ENCODE data around the gene AKAP12. TPM values are rescaled to one million over a fixed set of nuclear protein-coding genes. Genes with fewer than 3 reads are reported as not detected.

The AKAP12 gene
- total RNA-seq, 1 donor from 2014 or later = 15.6 TPM

- Mint-ChIP-seq H3K36me3 (ENCODE audit: low read depth) (peaks cover 33% of the 10 kb centered on the region), H3K9me3 (no peaks in the 10 kb centered on the region), H3K4me1 (ENCODE audit: low read depth) (peaks cover 54% of the 10 kb centered on the region), H3K4me3 (ENCODE audit: low read depth) (peak overlapping the region; percentile 95), H3K27ac (peak overlapping the region; percentile 96), H3K27me3 (ENCODE audit: low read depth) (no peaks in the 10 kb centered on the region)
- DNase-seq (ENCODE audit: low spot score) = no peak
- intact Hi-C loops (cut with micrococcal nuclease) = loop anchor here (1.0 to 10.0 kb wide), 2 partner anchors 9 to 1824 kb away; partner anchors contain the start of gene GINM1
Observed at GRCh38 chr6:151388997-151389617, 149.3 kb downstream of the AKAP12 start.

DNA sequence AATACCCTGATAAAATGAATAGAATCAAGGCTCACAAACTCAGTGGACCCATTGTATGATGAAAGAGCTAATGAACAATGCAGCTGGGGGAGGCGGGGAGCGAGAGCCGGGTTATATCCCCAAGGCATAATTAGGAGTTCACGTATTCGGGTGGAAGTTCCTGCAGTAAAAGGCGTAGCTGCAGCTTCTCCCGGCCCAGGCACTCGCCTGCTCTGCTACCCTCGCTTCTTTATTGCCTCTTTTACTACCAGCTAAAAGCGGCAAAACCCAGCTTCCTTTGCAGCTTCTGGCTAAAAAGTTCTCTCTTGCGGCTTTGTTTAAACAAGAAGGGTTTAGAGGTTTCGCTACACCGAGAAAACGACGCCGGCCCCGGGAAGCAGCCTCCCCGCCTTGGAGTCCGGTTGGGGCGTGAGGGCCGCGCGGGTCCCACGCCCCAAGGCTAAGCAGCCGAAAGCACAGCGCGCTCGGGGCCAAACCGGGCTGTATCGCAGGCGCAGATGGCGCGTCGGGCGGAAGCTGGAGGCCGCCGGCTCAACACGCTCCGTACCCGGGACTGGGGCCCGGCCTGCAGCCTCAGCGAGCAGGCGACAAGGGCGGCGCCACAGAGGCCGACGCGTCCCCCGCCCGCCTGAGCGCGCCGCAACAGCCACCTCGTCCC lies 150.0 kb downstream of the AKAP12 start:
- intact Hi-C loops (cut with micrococcal nuclease) = loop anchor here (1.0 to 10.0 kb wide), 7 partner anchors 9 to 1825 kb away; partner anchors contain the start of genes FBXO5, GINM1, MTHFD1L and RMND1
- peak overlapping the region; percentile 95 for H3K4me3 Mint-ChIP-seq (ENCODE audit: low read depth)
- peaks cover 32% of the 10 kb centered on the region for H3K36me3 Mint-ChIP-seq (ENCODE audit: low read depth)
- no peaks in the 10 kb centered on the region for H3K27me3 Mint-ChIP-seq (ENCODE audit: low read depth)
- peaks cover 48% of the 10 kb centered on the region for H3K4me1 Mint-ChIP-seq (ENCODE audit: low read depth)
- no peak for DNase-seq (ENCODE audit: low spot score)
- peak overlapping the region; percentile 96 for H3K27ac Mint-ChIP-seq
- no peaks in the 10 kb centered on the region for H3K9me3 Mint-ChIP-seq

DNA sequence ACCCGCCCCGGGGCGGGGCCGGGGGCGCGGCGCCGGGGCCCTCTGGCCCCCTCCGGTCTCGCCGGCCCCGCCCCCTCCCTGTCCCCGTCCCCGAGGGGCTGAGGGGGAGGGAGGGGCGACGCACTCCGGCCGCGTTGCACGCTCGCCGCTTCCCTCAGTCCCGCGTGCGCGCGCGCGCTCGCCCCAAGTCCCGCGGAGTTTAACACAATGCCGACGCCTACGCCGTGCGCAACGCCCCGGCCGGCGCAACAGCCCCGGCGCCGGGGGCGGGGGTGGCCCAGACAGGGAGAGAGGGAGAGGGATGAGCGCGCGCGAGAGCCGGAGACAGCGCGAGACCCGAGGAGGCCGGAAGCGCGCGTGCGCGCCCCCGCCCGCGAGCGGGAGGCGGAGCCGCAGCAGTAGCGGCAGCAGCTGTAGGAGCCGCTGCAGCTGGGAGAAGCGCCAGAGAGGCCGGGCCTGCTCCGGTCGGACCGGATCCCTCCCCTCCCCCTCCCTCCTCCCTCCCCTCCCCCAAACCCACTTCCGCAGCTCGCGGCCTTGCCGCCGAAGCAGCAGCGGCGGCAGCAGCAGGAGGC lies 150.6 kb downstream of the AKAP12 start:
- peaks cover 48% of the 10 kb centered on the region for H3K4me1 Mint-ChIP-seq (ENCODE audit: low read depth)
- DNase-seq (ENCODE audit: low spot score) = peak; percentile 98
- peaks cover 36% of the 10 kb centered on the region for H3K36me3 Mint-ChIP-seq (ENCODE audit: low read depth)
- no peaks in the 10 kb centered on the region for H3K27me3 Mint-ChIP-seq (ENCODE audit: low read depth)
- H3K9me3 Mint-ChIP-seq = no peaks in the 10 kb centered on the region
- peak overlapping the region; percentile 55 for H3K27ac Mint-ChIP-seq
- intact Hi-C loops (cut with micrococcal nuclease) = loop anchor here (1.0 to 10.0 kb wide), 5 partner anchors 18 to 1592 kb away; partner anchors contain the start of genes FBXO5, MTHFD1L and RMND1
- peak overlapping the region; percentile 49 for H3K4me3 Mint-ChIP-seq (ENCODE audit: low read depth)

DNA sequence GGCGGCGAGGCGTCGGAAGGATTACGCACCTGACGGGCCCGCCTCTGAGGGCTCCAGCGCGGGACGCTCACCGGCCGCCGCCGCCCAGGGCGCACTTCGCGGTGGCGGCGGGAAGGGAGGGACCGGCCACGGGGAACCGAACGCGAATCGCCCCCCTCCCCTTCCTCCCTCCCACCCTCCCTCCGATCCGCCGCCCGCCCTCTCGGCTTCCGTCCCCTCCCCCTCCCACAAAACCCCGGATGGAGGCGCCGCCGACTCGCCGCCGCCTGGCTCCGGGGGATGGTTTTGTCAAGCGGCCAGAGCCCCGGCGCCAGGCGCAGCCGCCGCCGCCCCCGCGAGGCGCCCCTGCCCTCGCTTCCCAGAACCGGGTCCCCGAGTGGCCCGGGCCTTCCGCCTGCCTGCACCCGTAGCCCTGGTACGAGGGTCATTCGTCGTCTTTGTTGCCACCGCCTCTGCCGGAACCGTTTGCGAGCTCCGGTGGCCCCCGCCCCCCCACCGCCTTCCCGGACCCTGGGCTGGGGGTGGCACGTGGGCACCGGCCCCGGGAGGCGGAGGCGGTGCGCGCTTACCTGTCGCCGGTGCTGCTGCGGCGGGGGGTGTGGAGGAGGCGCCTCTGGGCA lies 151.2 kb downstream of the AKAP12 start:
- Mint-ChIP-seq H3K36me3 (ENCODE audit: low read depth) (peaks cover 34% of the 10 kb centered on the region), H3K9me3 (no peaks in the 10 kb centered on the region), H3K27ac (peak overlapping the region; percentile 55), H3K27me3 (ENCODE audit: low read depth) (no peaks in the 10 kb centered on the region), H3K4me3 (ENCODE audit: low read depth) (peak overlapping the region; percentile 49), H3K4me1 (ENCODE audit: low read depth) (peaks cover 46% of the 10 kb centered on the region)
- intact Hi-C loops (cut with micrococcal nuclease) = loop anchor here (1.0 to 10.0 kb wide), 5 partner anchors 19 to 1592 kb away; partner anchors contain the start of genes FBXO5, MTHFD1L and RMND1
- peak; percentile 77 for DNase-seq (ENCODE audit: low spot score)

DNA sequence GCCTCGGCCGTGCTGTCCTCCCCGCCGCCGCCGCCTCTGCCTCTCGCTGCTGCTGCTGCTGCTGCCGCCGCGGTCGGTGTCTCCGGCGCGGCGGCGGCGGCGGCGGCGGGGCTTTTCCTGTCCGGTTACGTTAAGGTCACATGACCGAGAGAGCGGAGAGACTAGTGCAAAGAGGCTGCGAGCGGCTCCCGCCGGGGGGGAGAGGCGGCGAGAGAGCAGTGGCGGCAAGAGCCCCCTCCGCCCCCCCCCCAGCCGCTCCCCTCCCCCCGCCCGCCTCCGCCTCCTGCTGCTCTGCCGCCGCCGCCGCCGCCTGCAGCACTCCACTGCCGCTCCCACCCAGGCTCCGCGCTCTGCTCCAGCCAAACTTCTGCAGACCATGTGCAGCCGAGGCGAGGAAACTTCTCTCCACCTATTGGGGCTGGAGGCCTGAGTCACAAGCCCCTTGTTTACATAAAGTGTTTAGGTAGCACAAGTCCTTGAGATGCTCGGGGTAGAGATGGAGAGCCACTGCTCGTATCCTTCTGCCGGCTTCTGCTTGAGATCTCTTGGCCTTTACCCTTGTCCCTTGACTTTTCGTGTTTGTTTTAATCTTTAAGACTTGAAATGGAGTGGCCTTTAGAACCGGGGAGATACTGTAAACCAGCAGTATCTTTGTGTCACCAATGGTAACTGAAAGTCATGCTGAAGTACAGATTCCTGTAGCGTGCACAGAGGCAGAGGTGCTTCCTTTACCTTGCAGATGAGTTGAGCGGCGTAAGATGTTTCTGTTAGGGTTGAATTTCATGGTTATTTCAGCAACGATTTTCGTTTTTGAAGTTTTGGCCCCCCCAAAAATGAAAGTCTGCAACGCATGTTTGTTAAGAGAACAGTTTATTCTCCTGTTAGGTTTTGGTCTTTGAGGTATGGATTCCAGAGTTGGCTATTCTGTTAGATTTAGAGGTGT lies 152.0 kb downstream of the AKAP12 start, which contains the start of gene ZBTB2:
ZBTB2 (minus strand) TSS at position 89 of the 943 bp plus-strand sequence. CDS start 17,922 bp downstream, outside the sequence.
- H3K36me3 Mint-ChIP-seq (ENCODE audit: low read depth) = peaks cover 37% of the 10 kb centered on the region
- H3K4me3 Mint-ChIP-seq (ENCODE audit: low read depth) = peak within 1 kb of the TSS; percentile 93
- no peaks in the 10 kb centered on the region for H3K9me3 Mint-ChIP-seq
- intact Hi-C loops (cut with micrococcal nuclease) = loop anchor here (2.0 to 10.0 kb wide), 3 partner anchors 524 to 1591 kb away; partner anchors contain the start of genes FBXO5 and MTHFD1L
- H3K27ac Mint-ChIP-seq = peak within 1 kb of the TSS; percentile 95
- peaks cover 48% of the 10 kb centered on the region for H3K4me1 Mint-ChIP-seq (ENCODE audit: low read depth)
- peak; percentile 57 for DNase-seq (ENCODE audit: low spot score)
- no peaks in the 10 kb centered on the region for H3K27me3 Mint-ChIP-seq (ENCODE audit: low read depth)

GRCh38 chr6:151392427-151392826 lies 152.7 kb downstream of the AKAP12 start:
- Mint-ChIP-seq H3K36me3 (ENCODE audit: low read depth) (peaks cover 41% of the 10 kb centered on the region), H3K27me3 (ENCODE audit: low read depth) (no peaks in the 10 kb centered on the region), H3K9me3 (no peaks in the 10 kb centered on the region), H3K4me1 (ENCODE audit: low read depth) (peaks cover 47% of the 10 kb centered on the region), H3K4me3 (ENCODE audit: low read depth) (peak overlapping the region; percentile 93), H3K27ac (peak overlapping the region; percentile 95)
- no peak for DNase-seq (ENCODE audit: low spot score)
- intact Hi-C loops (cut with micrococcal nuclease) = loop anchor here (5.0 to 10.0 kb wide), 2 partner anchors 525 to 912 kb away; partner anchors contain the start of gene MTHFD1L

- H3K4me1 Mint-ChIP-seq (ENCODE audit: low read depth) = peaks cover 50% of the 10 kb centered on the region
- DNase-seq (ENCODE audit: low spot score) = no peak
- peaks cover 44% of the 10 kb centered on the region for H3K36me3 Mint-ChIP-seq (ENCODE audit: low read depth)
- no peaks in the 10 kb centered on the region for H3K9me3 Mint-ChIP-seq
- H3K27me3 Mint-ChIP-seq (ENCODE audit: low read depth) = no peaks in the 10 kb centered on the region
- intact Hi-C loops (cut with micrococcal nuclease) = loop anchor here (5.0 to 10.0 kb wide), 2 partner anchors 526 to 911 kb away; partner anchors contain the start of gene MTHFD1L
- H3K27ac Mint-ChIP-seq = no peak overlapping the region
- H3K4me3 Mint-ChIP-seq (ENCODE audit: low read depth) = peak overlapping the region; percentile 93
Observed at GRCh38 chr6:151393410-151393809, 153.6 kb downstream of the AKAP12 start.

GRCh38 chr6:151399679-151400078 lies 159.9 kb downstream of the AKAP12 start:
- Mint-ChIP-seq H3K36me3 (ENCODE audit: low read depth) (peaks cover 57% of the 10 kb centered on the region), H3K4me1 (ENCODE audit: low read depth) (peaks cover 51% of the 10 kb centered on the region), H3K4me3 (ENCODE audit: low read depth) (no peak overlapping the region), H3K9me3 (no peaks in the 10 kb centered on the region), H3K27ac (no peak overlapping the region), H3K27me3 (ENCODE audit: low read depth) (no peaks in the 10 kb centered on the region)
- intact Hi-C loops (cut with micrococcal nuclease) = loop anchor here (10.0 kb wide), 1 partner anchor 905 kb away; no protein-coding TSS in a partner anchor
- no peak for DNase-seq (ENCODE audit: low spot score)

DNA sequence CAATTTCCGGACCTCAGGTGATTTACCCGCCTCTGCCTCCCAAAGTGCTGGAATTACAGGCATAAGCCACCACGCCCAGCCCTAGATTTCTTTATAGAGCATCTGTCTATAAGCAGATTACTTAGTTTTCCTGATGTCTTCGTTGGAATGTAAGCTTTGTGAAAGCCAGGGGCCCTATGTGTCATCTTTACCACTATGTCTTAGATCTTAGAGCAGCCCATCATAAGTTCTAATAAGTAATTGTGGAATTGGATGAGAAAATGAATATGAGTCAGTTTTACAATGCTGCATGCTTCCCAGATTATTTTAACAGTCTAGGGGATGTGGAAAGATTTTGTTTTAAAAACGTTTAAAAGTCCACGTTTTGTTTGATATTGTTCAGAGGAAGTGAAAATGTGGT lies 160.7 kb downstream of the AKAP12 start:
- no peaks in the 10 kb centered on the region for H3K27me3 Mint-ChIP-seq (ENCODE audit: low read depth)
- H3K9me3 Mint-ChIP-seq = no peaks in the 10 kb centered on the region
- H3K4me3 Mint-ChIP-seq (ENCODE audit: low read depth) = no peak overlapping the region
- H3K36me3 Mint-ChIP-seq (ENCODE audit: low read depth) = peaks cover 49% of the 10 kb centered on the region
- peaks cover 46% of the 10 kb centered on the region for H3K4me1 Mint-ChIP-seq (ENCODE audit: low read depth)
- DNase-seq (ENCODE audit: low spot score) = no peak
- intact Hi-C loops (cut with micrococcal nuclease) = no loop called here
- H3K27ac Mint-ChIP-seq = no peak overlapping the region

- H3K36me3 Mint-ChIP-seq (ENCODE audit: low read depth) = peaks cover 51% of the 10 kb centered on the region
Observed at GRCh38 chr6:151402228-151402627, 162.5 kb downstream of the AKAP12 start.

GRCh38 chr6:151403919-151404308 lies 164.1 kb downstream of the AKAP12 start:
- H3K27me3 Mint-ChIP-seq (ENCODE audit: low read depth) = no peaks in the 10 kb centered on the region
- peaks cover 41% of the 10 kb centered on the region for H3K36me3 Mint-ChIP-seq (ENCODE audit: low read depth)
- no peaks in the 10 kb centered on the region for H3K9me3 Mint-ChIP-seq
- H3K4me3 Mint-ChIP-seq (ENCODE audit: low read depth) = no peak overlapping the region
- intact Hi-C loops (cut with micrococcal nuclease) = no loop called here
- no peak for DNase-seq (ENCODE audit: low spot score)
- no peak overlapping the region for H3K27ac Mint-ChIP-seq
- peaks cover 25% of the 10 kb centered on the region for H3K4me1 Mint-ChIP-seq (ENCODE audit: low read depth)

More at GRCh38 chr6:151402228-151402627, 162.5 kb downstream of the AKAP12 start:
- intact Hi-C loops (cut with micrococcal nuclease) = no loop called here
- H3K27ac Mint-ChIP-seq = no peak overlapping the region
- H3K4me1 Mint-ChIP-seq (ENCODE audit: low read depth) = peaks cover 39% of the 10 kb centered on the region
- H3K9me3 Mint-ChIP-seq = no peaks in the 10 kb centered on the region
- H3K27me3 Mint-ChIP-seq (ENCODE audit: low read depth) = no peaks in the 10 kb centered on the region
- DNase-seq (ENCODE audit: low spot score) = no peak
- H3K4me3 Mint-ChIP-seq (ENCODE audit: low read depth) = no peak overlapping the region

Data from activated T-helper 2 cell treated with anti-CD3 and anti-CD28 coated beads, Interferon-gamma antibody, Interleukin-2, Interleukin-4, amounts not matched to agents 10 μg/mL and 5 μg/mL and 100 μg/mL, durations not matched to agents 14 hours and 24 hours and 36 hours (primary cell).